GM23338 (cell line): Measurements from ENCODE around the gene CEP295NL. TPM values are rescaled to one million over a fixed set of nuclear protein-coding genes. Genes with fewer than 3 reads are reported as not detected.

ENCODE experiments used
- ATAC-seq: fragments of 200-7000 bp; cut with Tn5 transposase; 3 replicates; pipeline ENCODE4 v1.9.1; 2020
- DNase-seq: peaks from one replicate; pipeline ENCODE4 v3.0.0-alpha.2; 2015; ENCODE audit warnings: low spot score
- H2AFZ ChIP-seq: fragments of 200-600 bp; sonication (generic); 2 replicates; pipeline ENCODE4 v1.8.0; 2016; ENCODE audit warnings: antibody characterized with exemption, mild to moderate bottlenecking, moderate library complexity
- H3F3A ChIP-seq: fragments of 200-600 bp; sonication (generic); replicated peaks from 2 replicates; pipeline ENCODE4 v1.8.0; 2017; ENCODE audit warnings: antibody characterized with exemption, mixed run types, low read depth
- H3K27ac ChIP-seq: fragments of 200-600 bp; sonication (generic); 2 replicates; pipeline ENCODE4 v1.6.1; 2016; ENCODE audit warnings: low read depth
- H3K27me3 ChIP-seq: fragments of 200-600 bp; sonication (generic); 2 replicates; pipeline ENCODE4 v1.8.0; 2016; ENCODE audit warnings: mild to moderate bottlenecking, mixed run types, moderate library complexity; ENCODE audit not compliant: insufficient read depth
- H3K36me3 ChIP-seq: fragments of 200-600 bp; sonication (generic); 2 replicates; pipeline ENCODE4 v1.8.0; 2016; ENCODE audit warnings: mild to moderate bottlenecking; ENCODE audit not compliant: insufficient read depth
- H3K4me1 ChIP-seq: fragments of 200-600 bp; sonication (generic); 2 replicates; pipeline ENCODE4 v1.8.0; 2016; ENCODE audit warnings: mild to moderate bottlenecking, moderate library complexity; ENCODE audit not compliant: insufficient read depth
- H3K4me2 ChIP-seq: fragments of 200-600 bp; sonication (generic); 2 replicates; pipeline ENCODE4 v1.7.1; 2017; ENCODE audit warnings: mixed run types
- H3K4me3 ChIP-seq: fragments of 200-600 bp; sonication (generic); 2 replicates; pipeline ENCODE4 v1.6.1; 2016; ENCODE audit warnings: mixed run types
- H3K79me2 ChIP-seq: fragments of 200-600 bp; sonication (generic); replicated peaks from 2 replicates; pipeline ENCODE4 v1.8.0; 2017; ENCODE audit warnings: mild to moderate bottlenecking; ENCODE audit not compliant: insufficient read depth
- H3K9me2 ChIP-seq: fragments of 200-600 bp; sonication (generic); 2 replicates; pipeline ENCODE4 v1.8.0; 2017; ENCODE audit not compliant: insufficient read depth
- H4K20me1 ChIP-seq: fragments of 200-600 bp; sonication (generic); replicated peaks from 2 replicates; pipeline ENCODE4 v1.8.0; 2017; ENCODE audit warnings: mild to moderate bottlenecking; ENCODE audit not compliant: insufficient read depth
- H3K27ac Mint-ChIP-seq: 2 replicates; pipeline ENCODE4 v1.8.0; 2020; ENCODE audit warnings: inconsistent platforms, mild to moderate bottlenecking, moderate library complexity, mixed read lengths
- H3K27me3 Mint-ChIP-seq: 3 replicates; pipeline ENCODE4 v1.8.0; 2022; ENCODE audit warnings: low read depth, mild to moderate bottlenecking, moderate library complexity, mixed read lengths, inconsistent platforms; ENCODE audit not compliant: insufficient read depth, poor library complexity
- H3K36me3 Mint-ChIP-seq: 3 replicates; pipeline ENCODE4 v1.8.0; 2021; ENCODE audit warnings: low read depth, mild to moderate bottlenecking, inconsistent platforms, moderate library complexity, mixed read lengths
- H3K4me1 Mint-ChIP-seq: 3 replicates; pipeline ENCODE4 v1.8.0; 2020; ENCODE audit warnings: mild to moderate bottlenecking, inconsistent platforms, mixed read lengths
- H3K4me3 Mint-ChIP-seq: 3 replicates; pipeline ENCODE4 v1.8.0; 2021; ENCODE audit warnings: moderate library complexity, mild to moderate bottlenecking, inconsistent platforms, mixed read lengths
- H3K9me3 Mint-ChIP-seq: 3 replicates; pipeline ENCODE4 v1.8.0; 2020; ENCODE audit warnings: moderate library complexity, mild to moderate bottlenecking, inconsistent platforms, mixed read lengths
- CREB1 ChIP-seq: fragments of 250-450 bp; sonication (Bioruptor Pico); IDR thresholded peaks from 2 replicates; pipeline ENCODE4 v1.5.0; 2020; ENCODE audit warnings: low read depth, mild to moderate bottlenecking, moderate library complexity
- EZH2 ChIP-seq: fragments of 200-600 bp; sonication (generic); IDR thresholded peaks from one replicate; pipeline ENCODE4 v1.8.0; 2017; ENCODE audit warnings: antibody characterized with exemption, mild to moderate bottlenecking, low read depth; ENCODE audit not compliant: unreplicated experiment
- EZH2phosphoT487 ChIP-seq: fragments of 200-600 bp; sonication (generic); IDR thresholded peaks from one replicate; pipeline ENCODE4 v1.8.1; 2018; ENCODE audit warnings: antibody characterized with exemption; ENCODE audit not compliant: unreplicated experiment
- JUNB ChIP-seq: IDR thresholded peaks from one replicate; pipeline ENCODE4 v1.6.1; 2016; ENCODE audit warnings: antibody characterized with exemption; ENCODE audit not compliant: unreplicated experiment
- POLR2AphosphoS5 ChIP-seq: IDR thresholded peaks from 2 replicates; pipeline ENCODE4 v1.6.1; 2016; ENCODE audit warnings: antibody characterized with exemption, low read depth
- STAT1 ChIP-seq: IDR thresholded peaks from one replicate; pipeline ENCODE4 v1.6.1; 2016; ENCODE audit warnings: antibody characterized with exemption; ENCODE audit not compliant: unreplicated experiment
- ZNF331 ChIP-seq: fragments of 250-450 bp; sonication (Bioruptor Pico); IDR thresholded peaks from 2 replicates; pipeline ENCODE4 v1.5.0; 2020; ENCODE audit warnings: low read depth, mild to moderate bottlenecking, moderate library complexity
- polyA plus RNA-seq: library from polyadenylated mRNA; unstranded; fragments of >200 nt; fragmentation: Nextera tagmentation; extraction: Ambion mirVana; gene quantifications from 2 replicates; pipeline ENCODE4 v1.2.1, GENCODE V29; 2016
- total RNA-seq: library from RNA; depleted of rRNA; stranded (reverse); fragments of >200 nt; shearing (Covaris generic); gene quantifications from 2 replicates; pipeline ENCODE4 v1.2.3, GENCODE V29; 2014
- TF ChIP-seq, protein P1 (sequence below): IDR thresholded peaks from one replicate; pipeline ENCODE4 v1.6.1; 2018; ENCODE audit warnings: antibody characterized with exemption; ENCODE audit not compliant: unreplicated experiment
- TF ChIP-seq, protein P2 (sequence below), 2 experiments: fragments of 200-600 bp in 1 of 2; sonication (generic) in 1 of 2; conservative IDR thresholded peaks; 2 replicates each; pipeline versions ENCODE4 v1.5.1 to v1.6.1; 2016 to 2017; ENCODE audit warnings: antibody characterized with exemption in 2 of 2, low read depth in 2 of 2, mild to moderate bottlenecking in 2 of 2, moderate library complexity in 1 of 2
- TF ChIP-seq, protein P3 (sequence below): fragments of 250-450 bp; sonication (Bioruptor Pico); IDR thresholded peaks from 2 replicates; pipeline ENCODE4 v1.5.0; 2020; ENCODE audit warnings: mild to moderate bottlenecking, moderate library complexity

CEP295NL gene
- total and polyA plus RNA-seq, 2 experiments from 2014 or later, result 0.69 TPM; not detected in 1

DNA sequence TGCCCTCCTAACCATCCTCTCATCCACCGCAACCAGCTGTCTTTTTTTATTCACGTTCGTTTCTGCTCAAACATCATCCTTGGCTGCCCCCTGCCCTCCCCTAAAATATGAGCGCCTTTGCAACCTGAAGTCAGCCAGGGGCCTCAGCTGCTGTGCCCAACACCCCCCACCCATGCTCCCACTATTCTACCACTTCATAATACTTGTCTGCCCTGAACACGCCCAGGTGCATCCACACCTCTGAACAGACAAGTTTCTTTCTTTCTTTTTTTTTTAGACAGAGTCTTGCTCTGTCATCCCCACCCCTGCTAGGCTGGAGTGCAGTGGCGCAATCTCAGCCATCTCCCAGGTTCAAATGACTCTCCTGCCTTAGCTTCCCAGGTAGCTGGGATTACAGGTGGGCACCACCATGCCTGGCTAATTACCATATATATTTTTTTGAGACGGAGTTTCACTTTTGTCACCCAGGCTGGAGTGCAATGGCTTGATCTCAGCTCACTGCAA, 26.9 kb downstream of the CEP295NL start:
- no peaks in the 10 kb centered on the region for H3K27me3 ChIP-seq
- no peak overlapping the region for H2AFZ ChIP-seq
- no peak overlapping the region for H3K4me3 ChIP-seq
- H3K4me2 ChIP-seq, result no peak overlapping the region
- Mint-ChIP-seq H3K27me3 (peaks cover 18% of the 10 kb centered on the region), H3K4me1 (peaks cover 22% of the 10 kb centered on the region), H3K27ac (no peak overlapping the region), H3K36me3 (no peaks in the 10 kb centered on the region; the same call in 1 of the 3 replicates), H3K9me3 (no peaks in the 10 kb centered on the region), H3K4me3 (no peak overlapping the region)
- no peaks in the 10 kb centered on the region for H3K9me2 ChIP-seq
- no peaks in the 10 kb centered on the region for H3K36me3 ChIP-seq
- DNase-seq (no peak), ATAC-seq (no peak)
- H3F3A ChIP-seq, result no peaks in the 10 kb centered on the region
- H3K27ac ChIP-seq, result no peak overlapping the region
- TF ChIP-seq CREB1 (no peak), POLR2AphosphoS5 (no peak), STAT1 (no peak), ZNF331 (no peak), EZH2phosphoT487 (no peak), EZH2 (no peak), JUNB (no peak)
- TF ChIP-seq, protein P1, sequence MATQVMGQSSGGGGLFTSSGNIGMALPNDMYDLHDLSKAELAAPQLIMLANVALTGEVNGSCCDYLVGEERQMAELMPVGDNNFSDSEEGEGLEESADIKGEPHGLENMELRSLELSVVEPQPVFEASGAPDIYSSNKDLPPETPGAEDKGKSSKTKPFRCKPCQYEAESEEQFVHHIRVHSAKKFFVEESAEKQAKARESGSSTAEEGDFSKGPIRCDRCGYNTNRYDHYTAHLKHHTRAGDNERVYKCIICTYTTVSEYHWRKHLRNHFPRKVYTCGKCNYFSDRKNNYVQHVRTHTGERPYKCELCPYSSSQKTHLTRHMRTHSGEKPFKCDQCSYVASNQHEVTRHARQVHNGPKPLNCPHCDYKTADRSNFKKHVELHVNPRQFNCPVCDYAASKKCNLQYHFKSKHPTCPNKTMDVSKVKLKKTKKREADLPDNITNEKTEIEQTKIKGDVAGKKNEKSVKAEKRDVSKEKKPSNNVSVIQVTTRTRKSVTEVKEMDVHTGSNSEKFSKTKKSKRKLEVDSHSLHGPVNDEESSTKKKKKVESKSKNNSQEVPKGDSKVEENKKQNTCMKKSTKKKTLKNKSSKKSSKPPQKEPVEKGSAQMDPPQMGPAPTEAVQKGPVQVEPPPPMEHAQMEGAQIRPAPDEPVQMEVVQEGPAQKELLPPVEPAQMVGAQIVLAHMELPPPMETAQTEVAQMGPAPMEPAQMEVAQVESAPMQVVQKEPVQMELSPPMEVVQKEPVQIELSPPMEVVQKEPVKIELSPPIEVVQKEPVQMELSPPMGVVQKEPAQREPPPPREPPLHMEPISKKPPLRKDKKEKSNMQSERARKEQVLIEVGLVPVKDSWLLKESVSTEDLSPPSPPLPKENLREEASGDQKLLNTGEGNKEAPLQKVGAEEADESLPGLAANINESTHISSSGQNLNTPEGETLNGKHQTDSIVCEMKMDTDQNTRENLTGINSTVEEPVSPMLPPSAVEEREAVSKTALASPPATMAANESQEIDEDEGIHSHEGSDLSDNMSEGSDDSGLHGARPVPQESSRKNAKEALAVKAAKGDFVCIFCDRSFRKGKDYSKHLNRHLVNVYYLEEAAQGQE, result no peak
- TF ChIP-seq, protein P2, sequence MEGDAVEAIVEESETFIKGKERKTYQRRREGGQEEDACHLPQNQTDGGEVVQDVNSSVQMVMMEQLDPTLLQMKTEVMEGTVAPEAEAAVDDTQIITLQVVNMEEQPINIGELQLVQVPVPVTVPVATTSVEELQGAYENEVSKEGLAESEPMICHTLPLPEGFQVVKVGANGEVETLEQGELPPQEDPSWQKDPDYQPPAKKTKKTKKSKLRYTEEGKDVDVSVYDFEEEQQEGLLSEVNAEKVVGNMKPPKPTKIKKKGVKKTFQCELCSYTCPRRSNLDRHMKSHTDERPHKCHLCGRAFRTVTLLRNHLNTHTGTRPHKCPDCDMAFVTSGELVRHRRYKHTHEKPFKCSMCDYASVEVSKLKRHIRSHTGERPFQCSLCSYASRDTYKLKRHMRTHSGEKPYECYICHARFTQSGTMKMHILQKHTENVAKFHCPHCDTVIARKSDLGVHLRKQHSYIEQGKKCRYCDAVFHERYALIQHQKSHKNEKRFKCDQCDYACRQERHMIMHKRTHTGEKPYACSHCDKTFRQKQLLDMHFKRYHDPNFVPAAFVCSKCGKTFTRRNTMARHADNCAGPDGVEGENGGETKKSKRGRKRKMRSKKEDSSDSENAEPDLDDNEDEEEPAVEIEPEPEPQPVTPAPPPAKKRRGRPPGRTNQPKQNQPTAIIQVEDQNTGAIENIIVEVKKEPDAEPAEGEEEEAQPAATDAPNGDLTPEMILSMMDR (conservative IDR thresholded peaks at IDR 0.05; ENCODE audit: low read depth in 2 of 2), result no peak
- TF ChIP-seq, protein P3, sequence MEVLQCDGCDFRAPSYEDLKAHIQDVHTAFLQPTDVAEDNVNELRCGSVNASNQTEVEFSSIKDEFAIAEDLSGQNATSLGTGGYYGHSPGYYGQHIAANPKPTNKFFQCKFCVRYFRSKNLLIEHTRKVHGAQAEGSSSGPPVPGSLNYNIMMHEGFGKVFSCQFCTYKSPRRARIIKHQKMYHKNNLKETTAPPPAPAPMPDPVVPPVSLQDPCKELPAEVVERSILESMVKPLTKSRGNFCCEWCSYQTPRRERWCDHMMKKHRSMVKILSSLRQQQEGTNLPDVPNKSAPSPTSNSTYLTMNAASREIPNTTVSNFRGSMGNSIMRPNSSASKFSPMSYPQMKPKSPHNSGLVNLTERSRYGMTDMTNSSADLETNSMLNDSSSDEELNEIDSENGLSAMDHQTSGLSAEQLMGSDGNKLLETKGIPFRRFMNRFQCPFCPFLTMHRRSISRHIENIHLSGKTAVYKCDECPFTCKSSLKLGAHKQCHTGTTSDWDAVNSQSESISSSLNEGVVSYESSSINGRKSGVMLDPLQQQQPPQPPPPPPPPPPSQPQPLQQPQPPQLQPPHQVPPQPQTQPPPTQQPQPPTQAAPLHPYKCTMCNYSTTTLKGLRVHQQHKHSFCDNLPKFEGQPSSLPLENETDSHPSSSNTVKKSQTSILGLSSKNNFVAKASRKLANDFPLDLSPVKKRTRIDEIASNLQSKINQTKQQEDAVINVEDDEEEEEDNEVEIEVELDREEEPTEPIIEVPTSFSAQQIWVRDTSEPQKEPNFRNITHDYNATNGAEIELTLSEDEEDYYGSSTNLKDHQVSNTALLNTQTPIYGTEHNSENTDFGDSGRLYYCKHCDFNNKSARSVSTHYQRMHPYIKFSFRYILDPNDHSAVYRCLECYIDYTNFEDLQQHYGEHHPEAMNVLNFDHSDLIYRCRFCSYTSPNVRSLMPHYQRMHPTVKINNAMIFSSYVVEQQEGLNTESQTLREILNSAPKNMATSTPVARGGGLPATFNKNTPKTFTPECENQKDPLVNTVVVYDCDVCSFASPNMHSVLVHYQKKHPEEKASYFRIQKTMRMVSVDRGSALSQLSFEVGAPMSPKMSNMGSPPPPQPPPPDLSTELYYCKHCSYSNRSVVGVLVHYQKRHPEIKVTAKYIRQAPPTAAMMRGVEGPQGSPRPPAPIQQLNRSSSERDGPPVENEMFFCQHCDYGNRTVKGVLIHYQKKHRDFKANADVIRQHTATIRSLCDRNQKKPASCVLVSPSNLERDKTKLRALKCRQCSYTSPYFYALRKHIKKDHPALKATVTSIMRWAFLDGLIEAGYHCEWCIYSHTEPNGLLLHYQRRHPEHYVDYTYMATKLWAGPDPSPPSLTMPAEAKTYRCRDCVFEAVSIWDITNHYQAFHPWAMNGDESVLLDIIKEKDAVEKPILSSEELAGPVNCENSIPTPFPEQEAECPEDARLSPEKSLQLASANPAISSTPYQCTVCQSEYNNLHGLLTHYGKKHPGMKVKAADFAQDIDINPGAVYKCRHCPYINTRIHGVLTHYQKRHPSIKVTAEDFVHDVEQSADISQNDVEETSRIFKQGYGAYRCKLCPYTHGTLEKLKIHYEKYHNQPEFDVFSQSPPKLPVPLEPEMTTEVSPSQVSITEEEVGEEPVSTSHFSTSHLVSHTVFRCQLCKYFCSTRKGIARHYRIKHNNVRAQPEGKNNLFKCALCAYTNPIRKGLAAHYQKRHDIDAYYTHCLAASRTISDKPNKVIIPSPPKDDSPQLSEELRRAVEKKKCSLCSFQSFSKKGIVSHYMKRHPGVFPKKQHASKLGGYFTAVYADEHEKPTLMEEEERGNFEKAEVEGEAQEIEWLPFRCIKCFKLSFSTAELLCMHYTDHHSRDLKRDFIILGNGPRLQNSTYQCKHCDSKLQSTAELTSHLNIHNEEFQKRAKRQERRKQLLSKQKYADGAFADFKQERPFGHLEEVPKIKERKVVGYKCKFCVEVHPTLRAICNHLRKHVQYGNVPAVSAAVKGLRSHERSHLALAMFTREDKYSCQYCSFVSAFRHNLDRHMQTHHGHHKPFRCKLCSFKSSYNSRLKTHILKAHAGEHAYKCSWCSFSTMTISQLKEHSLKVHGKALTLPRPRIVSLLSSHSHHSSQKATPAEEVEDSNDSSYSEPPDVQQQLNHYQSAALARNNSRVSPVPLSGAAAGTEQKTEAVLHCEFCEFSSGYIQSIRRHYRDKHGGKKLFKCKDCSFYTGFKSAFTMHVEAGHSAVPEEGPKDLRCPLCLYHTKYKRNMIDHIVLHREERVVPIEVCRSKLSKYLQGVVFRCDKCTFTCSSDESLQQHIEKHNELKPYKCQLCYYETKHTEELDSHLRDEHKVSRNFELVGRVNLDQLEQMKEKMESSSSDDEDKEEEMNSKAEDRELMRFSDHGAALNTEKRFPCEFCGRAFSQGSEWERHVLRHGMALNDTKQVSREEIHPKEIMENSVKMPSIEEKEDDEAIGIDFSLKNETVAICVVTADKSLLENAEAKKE (CRISPR knock-in tag), result no peak
- no peaks in the 10 kb centered on the region; the same call in none of the 2 replicates for H4K20me1 ChIP-seq
- H3K79me2 ChIP-seq, result peaks cover 10% of the 10 kb centered on the region; the same call in 1 of the 2 replicates
- H3K4me1 ChIP-seq, result no peaks in the 10 kb centered on the region; the same call in 1 of the 2 replicates
